Stimulated activated CD8-positive, alpha-beta memory T cell treated with anti-CD3 and anti-CD28 coated beads, Interleukin-4, amount 100 ng/mL, for 4 hours (primary cell): ENCODE measurements around the gene CCL21.

ENCODE experiments used
- DNase-seq, 2 donors: peaks; one replicate each; pipeline ENCODE4 v3.0.0-alpha.2; 2020; ENCODE audit warnings: low read depth in 2 of 2, low spot score in 1 of 2

The CCL21 gene

GRCh38 chr9:34709196-34709978 is 549 bp downstream of the CCL21 start:
- DNase-seq, result no peak

GRCh38 chr9:34707130-34707529 is 2.8 kb downstream of the CCL21 start:
- no peak for DNase-seq

DNA sequence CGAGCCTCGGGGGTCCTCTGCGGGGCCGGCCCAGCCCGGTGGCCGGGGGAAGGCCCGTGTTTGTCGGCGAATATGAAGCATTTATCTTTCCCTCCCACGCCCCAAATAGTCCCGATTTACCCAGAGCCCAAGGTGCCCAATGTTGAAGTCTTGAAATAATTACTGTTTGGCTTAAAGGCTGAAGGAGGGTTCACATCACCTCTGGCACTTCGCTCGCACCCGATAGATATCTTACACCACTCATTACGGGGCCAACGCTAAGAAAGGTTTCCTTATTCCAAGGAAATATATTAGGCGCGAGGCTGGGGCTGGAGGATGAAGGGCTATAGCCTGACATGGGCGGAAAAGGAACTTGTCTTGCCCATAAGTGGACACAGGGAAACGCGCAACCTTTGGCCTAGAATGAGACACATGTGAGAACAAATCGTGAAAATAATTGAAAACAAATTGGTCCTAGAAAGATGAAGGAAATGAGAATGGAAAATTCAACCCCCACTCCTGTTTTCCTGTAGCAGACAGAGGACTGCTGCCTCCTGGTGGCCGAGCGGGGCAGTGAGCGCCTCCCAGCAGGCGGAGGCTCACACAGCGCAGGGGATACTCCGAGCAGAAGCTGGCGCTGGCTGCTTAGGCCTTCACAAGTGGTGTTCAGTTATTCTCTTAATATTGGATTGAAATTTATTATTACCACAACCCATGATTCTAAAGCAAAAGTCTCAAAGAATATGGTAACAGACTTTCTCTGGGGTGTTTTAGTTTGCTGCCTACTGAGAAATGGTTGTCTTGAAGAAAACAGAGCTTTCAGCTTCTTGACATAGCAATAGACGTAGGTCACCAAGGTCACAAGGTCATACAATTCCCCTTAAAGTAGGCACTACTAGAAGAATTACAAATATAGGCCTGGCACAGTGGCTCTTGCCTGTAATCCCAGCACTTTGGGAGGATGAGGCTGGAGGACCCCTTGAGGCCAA is 7.9 kb downstream of the CCL21 start:
- DNase-seq, result peak; percentile 55 to 66

- peak; percentile 50 to 56 for DNase-seq
Measured at GRCh38 chr9:34701023-34701768, 8.7 kb downstream of the CCL21 start.

- DNase-seq, result no peak
Measured at GRCh38 chr9:34694811-34695210, 15.1 kb downstream of the CCL21 start.

GRCh38 chr9:34693560-34693959 is 16.4 kb downstream of the CCL21 start:
- no peak for DNase-seq

GRCh38 chr9:34691936-34692315 is 18.0 kb downstream of the CCL21 start:
- DNase-seq, result no peak

DNA sequence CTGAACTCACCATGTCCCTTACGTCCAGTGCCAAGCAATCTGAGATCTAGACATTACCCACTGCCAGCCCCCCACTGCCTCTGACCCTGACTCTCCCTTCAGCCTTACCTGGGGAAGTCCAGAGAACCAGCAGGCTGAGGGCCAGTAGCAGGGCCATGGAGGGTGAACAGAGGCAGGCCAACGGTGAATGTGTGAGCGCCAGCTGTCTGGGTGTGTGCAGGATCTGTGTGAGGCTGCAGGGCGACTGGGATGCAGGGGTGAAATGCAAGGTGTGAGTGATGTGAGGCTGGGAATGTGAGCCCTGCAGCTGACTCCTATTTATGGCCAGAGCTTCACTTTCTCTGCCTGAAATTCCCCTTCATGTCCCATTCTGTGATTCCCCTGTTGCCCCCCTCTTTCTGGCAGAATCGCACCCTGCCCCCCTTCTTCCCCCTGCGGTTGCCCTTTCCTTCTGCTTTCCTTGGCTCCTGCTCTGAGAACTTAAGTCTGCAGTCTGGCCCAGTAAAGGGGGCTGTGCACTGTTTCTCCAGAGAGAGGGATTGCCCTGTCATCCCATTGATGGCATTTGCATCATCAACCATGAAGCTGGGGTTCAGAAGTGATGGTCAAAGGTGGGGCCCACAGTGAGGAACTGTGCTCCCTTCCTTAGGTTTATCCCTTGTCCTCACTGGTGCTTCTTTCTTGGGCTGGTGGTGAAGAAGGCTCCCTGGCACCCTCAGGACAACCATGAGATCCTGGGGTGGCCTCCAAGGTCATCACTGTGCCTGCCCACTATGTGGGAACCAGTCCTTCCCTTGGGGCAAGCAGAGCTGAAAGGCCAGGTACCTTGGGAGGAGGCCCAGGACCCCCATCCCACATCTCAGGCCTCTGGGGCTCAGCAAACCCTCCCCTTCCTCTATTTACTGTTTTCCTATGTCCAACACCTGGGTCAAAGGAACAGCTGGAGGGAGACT is 18.7 kb downstream of the CCL21 start, which contains the start of gene CCL19:
CCL19 (minus strand) TSS at position 294 of the 953 bp plus-strand sequence; CDS start at position 157, 137 bp downstream.
- DNase-seq, result no peak

- no peak for DNase-seq
Measured at GRCh38 chr9:34689512-34689911, 20.4 kb downstream of the CCL21 start.

DNA sequence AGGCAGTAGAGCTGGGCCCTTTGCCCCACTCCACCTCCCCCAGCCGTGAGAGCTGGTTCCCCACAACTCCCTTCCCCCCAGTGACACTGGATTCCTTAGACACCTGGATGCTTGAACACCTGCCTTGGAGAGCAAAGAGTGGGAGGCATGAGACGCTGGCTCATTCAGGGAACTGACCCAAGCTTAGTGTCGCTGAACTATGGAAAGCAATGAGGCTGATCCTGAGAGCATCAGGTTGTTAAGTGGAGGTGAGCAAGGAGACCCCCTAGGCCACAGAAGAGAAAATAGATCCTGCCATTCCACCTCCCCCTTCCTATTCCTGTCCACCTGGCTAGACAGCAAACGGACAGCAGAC is 20.8 kb downstream of the CCL21 start:
- DNase-seq, result no peak

DNA sequence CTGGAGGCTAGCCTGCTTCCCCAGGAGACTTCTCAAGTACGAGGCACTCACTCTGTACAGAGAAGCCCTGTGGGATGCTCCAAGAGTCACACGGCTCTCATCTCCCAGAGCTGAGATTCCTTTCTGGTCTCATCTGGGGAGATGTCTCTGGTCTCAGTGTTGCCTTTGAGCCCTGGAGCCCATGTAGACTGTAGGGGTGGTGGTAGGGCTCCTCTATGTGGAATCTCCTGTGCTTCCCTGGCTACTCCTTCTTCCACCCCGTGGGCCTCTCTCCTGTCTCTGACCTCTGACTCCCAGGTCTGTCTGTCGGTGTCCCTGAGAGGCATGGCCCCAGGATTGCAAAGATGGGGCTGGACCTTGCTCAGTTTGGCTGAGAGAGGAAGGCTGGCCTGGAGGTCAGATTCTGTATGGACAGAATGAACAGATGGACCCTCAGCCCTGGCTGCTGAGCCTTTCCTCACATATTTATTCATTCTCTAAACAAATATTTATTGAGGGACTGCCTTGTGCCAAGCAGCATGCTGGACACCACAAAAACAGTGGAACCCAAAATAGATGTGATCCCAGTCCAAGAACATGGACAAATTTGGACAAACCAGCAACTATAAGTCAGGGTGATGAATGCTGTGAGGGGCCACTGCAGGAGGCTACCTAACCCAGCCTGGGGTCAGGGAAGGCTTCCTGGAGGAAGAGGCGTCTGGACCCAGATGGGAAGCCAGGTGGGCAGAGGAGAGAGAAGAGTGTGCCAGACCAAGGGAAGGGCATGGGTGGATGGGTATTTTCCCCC is 21.4 kb downstream of the CCL21 start:
- no peak for DNase-seq

DNA sequence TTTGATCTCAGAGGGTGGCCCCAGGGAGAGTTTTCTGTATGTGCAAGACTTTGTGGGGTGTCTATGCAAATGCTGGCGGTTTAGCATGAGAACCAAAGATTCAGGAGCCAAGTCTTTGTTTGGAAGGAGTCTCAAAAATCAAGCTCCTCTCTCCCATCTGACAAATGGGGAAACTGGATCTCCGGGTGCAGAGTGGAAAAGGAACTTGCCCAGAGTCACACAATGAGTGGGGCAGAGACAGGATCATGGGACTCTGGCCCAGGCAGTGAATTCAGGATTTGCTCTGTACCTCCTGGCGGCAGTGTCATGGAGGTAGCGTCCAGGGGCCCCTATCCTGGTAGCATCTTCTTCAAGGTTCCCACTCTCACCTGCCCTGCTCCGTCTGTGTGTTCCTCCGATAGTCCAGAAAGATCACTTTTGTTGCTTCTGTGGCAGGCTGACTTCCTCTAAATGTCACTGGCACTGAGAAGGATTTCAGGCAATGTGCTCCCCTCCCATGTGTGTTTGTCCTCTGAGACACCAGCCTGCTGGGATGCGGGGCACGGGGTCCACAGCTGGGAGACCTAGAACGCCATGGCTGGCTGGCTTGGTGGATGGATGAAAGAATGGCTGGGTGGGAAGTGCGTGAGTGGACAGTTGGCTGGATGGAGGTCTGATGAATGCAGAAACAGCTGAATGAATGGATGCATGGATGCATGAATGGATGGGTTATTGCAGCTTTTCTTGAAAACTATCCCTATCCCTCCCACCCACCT is 22.5 kb downstream of the CCL21 start:
- DNase-seq, result no peak

- no peak for DNase-seq
Measured at GRCh38 chr9:34686732-34687131, 23.2 kb downstream of the CCL21 start.

GRCh38 chr9:34686231-34686630 is 23.7 kb downstream of the CCL21 start:
- no peak for DNase-seq

DNA sequence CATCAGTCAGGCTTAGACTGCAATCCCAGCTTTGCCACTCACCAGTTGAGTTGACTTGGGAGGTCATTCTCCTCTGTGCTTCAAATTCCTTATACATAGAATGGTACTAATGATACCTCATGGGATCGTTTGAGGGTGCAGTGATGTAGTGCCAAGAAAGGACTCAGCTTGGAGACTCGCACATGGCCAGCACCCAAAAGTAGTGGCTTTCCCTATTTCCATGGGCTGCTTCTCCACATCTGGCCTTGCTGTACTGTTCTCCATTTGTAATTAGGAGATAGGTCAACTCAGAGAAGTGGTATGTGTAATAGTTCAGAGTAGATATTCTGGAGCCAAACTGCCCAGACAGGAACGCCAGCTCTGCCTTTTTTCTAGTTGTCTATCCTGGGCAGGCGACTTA is 24.3 kb downstream of the CCL21 start:
- no peak for DNase-seq

- DNase-seq, result no peak
Measured at GRCh38 chr9:34684816-34685215, 25.1 kb downstream of the CCL21 start.

DNA sequence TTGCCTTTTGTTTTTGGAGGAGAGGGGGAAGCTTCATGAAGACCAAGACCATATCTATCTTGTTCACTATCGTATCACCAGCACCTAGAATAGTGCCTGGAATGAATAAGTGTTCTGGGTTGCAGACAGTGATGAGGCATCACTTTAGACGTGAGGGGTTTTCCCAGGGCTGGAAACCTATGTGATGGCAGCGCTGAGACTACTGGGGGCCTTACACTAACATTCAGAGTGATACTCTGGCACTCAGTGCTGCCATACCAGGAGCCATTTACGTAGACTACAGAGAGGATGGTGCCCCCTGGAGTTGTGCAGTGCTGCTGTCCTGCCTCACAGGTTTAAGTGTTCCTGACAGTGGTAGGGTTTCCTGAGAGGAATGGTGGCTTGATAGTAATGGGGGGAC is 25.8 kb downstream of the CCL21 start:
- no peak for DNase-seq

- no peak for DNase-seq
Measured at GRCh38 chr9:34675869-34676268, 34.1 kb downstream of the CCL21 start.
